Esophagus muscularis mucosa (tissue), 4 donors: Measurements from ENCODE around the gene METTL18. TPM values are rescaled to one million over a fixed set of nuclear protein-coding genes. Genes with fewer than 3 reads are reported as not detected.

Source experiments
- DNase-seq: peaks from one replicate; pipeline ENCODE4 v3.0.0-alpha.2; 2017; ENCODE audit errors: extremely low spot score
- H3K27ac ChIP-seq, 4 donors: fragments of 200-600 bp; sonication (generic); replicated peaks in 1 of 4; 1 replicate in 3 of 4; 2 replicates in 1 of 4; pipeline ENCODE4 v1.5.1; 2016 to 2019; ENCODE audit warnings: mild to moderate bottlenecking in 1 of 4
- H3K27me3 ChIP-seq, 4 donors: fragments of 200-600 bp; sonication (generic); one replicate each; pipeline versions ENCODE4 v1.5.1 to v1.6.0; 2016 to 2019
- H3K36me3 ChIP-seq, 4 donors: fragments of 200-600 bp; sonication (generic); one replicate each; pipeline ENCODE4 v1.5.1; 2016 to 2019
- H3K4me1 ChIP-seq, 4 donors: fragments of 200-600 bp; sonication (generic); one replicate each; pipeline ENCODE4 v1.5.1; 2016 to 2019
- H3K4me3 ChIP-seq, 4 donors: fragments of 200-600 bp; sonication (generic); 1 replicate in 2 of 4; 2 replicates in 2 of 4; pipeline ENCODE4 v1.5.1; 2016 to 2019; ENCODE audit warnings: mild to moderate bottlenecking in 4 of 4, moderate library complexity in 1 of 4
- H3K9me3 ChIP-seq, 4 donors: fragments of 200-600 bp; sonication (generic); 1 replicate in 3 of 4; 2 replicates in 1 of 4; pipeline ENCODE4 v1.5.1; 2016 to 2019
- EP300 ChIP-seq: sonication (generic); formaldehyde crosslinking; IDR thresholded peaks from one replicate; pipeline ENCODE4 v1.6.1; 2017; ENCODE audit warnings: antibody characterized with exemption
- POLR2A ChIP-seq: fragments of 450-650 bp; IDR thresholded peaks from one replicate; pipeline ENCODE4 v1.6.1; 2017; ENCODE audit warnings: antibody characterized with exemption, moderate library complexity, mild to moderate bottlenecking, low read depth
- POLR2AphosphoS5 ChIP-seq, 2 donors: sonication (generic); formaldehyde crosslinking; IDR thresholded peaks; one replicate each; pipeline ENCODE4 v1.6.1; 2017; ENCODE audit warnings: antibody characterized with exemption in 2 of 2
- WGBS: methylation state at CpG from one replicate; pipeline ENCODE4 v1.1.5; 2018; 5-methylcytosine and 5-hydroxymethylcytosine counted together
- intact Hi-C: fragments of 100-400 bp; cut with DNase I; formaldehyde crosslinking; loops from one replicate; pipeline ENCODE4 v1.15.1; 2023
- total RNA-seq, 4 donors: library from RNA; depleted of rRNA; stranded (reverse); fragments of >200 nt; gene quantifications; one replicate each; pipeline versions ENCODE4 v1.1.0 to v1.2.1, GENCODE V29; 2016
- TF ChIP-seq, protein P1 (sequence below), 3 experiments: fragments of 200-600 bp in 2 of 3; fragments of 450-650 bp in 1 of 3; sonication (generic) in 2 of 3; IDR thresholded peaks; one replicate each; pipeline ENCODE4 v1.5.1; 2017 to 2019; ENCODE audit warnings: antibody characterized with exemption in 3 of 3, mild to moderate bottlenecking in 2 of 3, moderate library complexity in 1 of 3

METTL18 gene
- total RNA-seq, 4 donors from 2014 or later = 5.6 to 6.8 (median 6.2) TPM

DNA sequence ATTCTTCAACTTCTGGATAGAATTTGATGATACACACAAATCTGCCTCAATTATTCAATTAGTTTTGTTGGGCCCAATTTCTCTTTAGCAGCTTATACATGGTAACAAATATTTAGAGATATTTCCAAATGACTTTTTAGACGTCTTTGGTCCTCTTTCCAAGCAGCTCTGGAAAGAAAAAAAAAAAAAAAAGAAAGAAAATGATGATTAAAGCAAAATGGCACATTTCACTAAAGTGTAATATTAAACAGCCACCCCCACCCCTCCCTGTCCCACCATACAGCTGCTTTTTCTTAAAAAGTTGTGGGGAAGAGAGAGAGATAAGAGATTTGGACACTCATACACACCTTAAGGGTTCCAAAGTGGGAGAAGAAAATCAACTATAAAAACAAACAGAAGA lies 977 bp downstream of the METTL18 start:
- Histone ChIP-seq H3K27me3 (no peaks in the 10 kb centered on the region), H3K27ac (peak overlapping the region in 2 of 4 donors; percentile 85 to 87), H3K4me1 (peaks cover 16 to 26% (median 20%) of the 10 kb centered on the region in 4 donors), H3K36me3 (no peaks in the 10 kb centered on the region), H3K4me3 (peak overlapping the region; percentile 64 to 81 (median 70)), H3K9me3 (no peaks in the 10 kb centered on the region)
- 59% methylated on average over 1 of the region's 1 CpG for WGBS
- no peak for DNase-seq
- intact Hi-C loops = no loop called here
- TF ChIP-seq POLR2A = no peak
- TF ChIP-seq EP300 = no peak
- TF ChIP-seq, protein P1, sequence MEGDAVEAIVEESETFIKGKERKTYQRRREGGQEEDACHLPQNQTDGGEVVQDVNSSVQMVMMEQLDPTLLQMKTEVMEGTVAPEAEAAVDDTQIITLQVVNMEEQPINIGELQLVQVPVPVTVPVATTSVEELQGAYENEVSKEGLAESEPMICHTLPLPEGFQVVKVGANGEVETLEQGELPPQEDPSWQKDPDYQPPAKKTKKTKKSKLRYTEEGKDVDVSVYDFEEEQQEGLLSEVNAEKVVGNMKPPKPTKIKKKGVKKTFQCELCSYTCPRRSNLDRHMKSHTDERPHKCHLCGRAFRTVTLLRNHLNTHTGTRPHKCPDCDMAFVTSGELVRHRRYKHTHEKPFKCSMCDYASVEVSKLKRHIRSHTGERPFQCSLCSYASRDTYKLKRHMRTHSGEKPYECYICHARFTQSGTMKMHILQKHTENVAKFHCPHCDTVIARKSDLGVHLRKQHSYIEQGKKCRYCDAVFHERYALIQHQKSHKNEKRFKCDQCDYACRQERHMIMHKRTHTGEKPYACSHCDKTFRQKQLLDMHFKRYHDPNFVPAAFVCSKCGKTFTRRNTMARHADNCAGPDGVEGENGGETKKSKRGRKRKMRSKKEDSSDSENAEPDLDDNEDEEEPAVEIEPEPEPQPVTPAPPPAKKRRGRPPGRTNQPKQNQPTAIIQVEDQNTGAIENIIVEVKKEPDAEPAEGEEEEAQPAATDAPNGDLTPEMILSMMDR (IDR thresholded peaks at IDR 0.05) = no peak
- TF ChIP-seq POLR2AphosphoS5 (IDR thresholded peaks at IDR 0.05) = no peak

DNA sequence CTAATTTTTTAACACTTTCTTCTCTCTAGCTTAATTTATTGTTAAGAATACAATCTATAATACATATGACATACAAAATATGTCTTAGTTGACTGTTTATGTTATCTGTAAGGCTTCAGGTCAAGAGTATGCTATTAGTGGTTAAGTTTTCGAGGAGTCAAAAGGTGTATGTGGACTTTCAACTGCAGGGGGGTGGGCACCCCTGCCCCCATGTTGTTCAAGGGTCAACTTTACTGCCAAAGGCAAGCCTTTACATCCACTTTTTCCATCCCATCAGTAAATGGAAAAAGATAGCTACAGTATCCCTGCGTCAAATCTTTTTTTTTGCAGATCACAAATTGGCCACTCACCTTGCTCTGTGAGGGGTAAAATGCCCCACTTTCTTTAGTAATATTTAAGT lies 6.3 kb downstream of the METTL18 start:
- DNase-seq = no peak
- H3K27me3 ChIP-seq = peaks cover 0 to 5% (median 0%) of the 10 kb centered on the region in 4 donors
- no peaks in the 10 kb centered on the region for H3K36me3 ChIP-seq
- no peak for TF ChIP-seq EP300
- TF ChIP-seq, protein P1 (IDR thresholded peaks at IDR 0.05) = no peak
- TF ChIP-seq POLR2AphosphoS5 (IDR thresholded peaks at IDR 0.05) = no peak
- TF ChIP-seq POLR2A = no peak
- intact Hi-C loops = no loop called here
- WGBS = 87% methylated on average over 2 of the region's 2 CpGs
- no peak overlapping the region for H3K4me3 ChIP-seq
- no peaks in the 10 kb centered on the region for H3K9me3 ChIP-seq
- peaks cover 0 to 10% (median 3%) of the 10 kb centered on the region in 4 donors for H3K4me1 ChIP-seq
- no peak overlapping the region for H3K27ac ChIP-seq

DNA sequence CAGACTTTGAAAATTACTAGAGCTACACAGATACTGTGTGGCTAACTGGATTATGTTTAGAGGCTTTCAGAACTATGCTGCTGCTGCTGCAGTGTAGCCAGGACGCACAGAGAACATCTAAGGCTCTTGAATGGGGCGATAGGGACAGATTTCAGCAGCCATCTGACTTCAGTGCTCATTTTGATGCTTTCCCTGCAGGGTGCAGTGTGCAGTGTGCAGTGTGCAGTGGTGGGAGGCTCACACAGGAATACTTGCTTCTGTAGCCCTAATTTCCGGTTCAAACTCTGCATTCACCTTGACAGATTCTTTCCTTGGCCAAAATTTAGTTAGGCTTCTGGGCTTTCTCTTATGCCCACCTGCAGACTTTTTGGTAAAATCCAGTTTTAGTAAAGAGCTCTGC lies 7.7 kb downstream of the METTL18 start:
- Histone ChIP-seq H3K27me3 (peaks cover 0 to 5% (median 0%) of the 10 kb centered on the region in 4 donors), H3K4me3 (no peak overlapping the region), H3K4me1 (peaks cover 0 to under 1% (median 0%) of the 10 kb centered on the region in 4 donors), H3K27ac (no peak overlapping the region), H3K9me3 (no peaks in the 10 kb centered on the region), H3K36me3 (no peaks in the 10 kb centered on the region)
- 66% methylated on average over 3 of the region's 3 CpGs for WGBS
- TF ChIP-seq POLR2AphosphoS5 (IDR thresholded peaks at IDR 0.05) = no peak
- no peak for DNase-seq
- intact Hi-C loops = no loop called here

DNA sequence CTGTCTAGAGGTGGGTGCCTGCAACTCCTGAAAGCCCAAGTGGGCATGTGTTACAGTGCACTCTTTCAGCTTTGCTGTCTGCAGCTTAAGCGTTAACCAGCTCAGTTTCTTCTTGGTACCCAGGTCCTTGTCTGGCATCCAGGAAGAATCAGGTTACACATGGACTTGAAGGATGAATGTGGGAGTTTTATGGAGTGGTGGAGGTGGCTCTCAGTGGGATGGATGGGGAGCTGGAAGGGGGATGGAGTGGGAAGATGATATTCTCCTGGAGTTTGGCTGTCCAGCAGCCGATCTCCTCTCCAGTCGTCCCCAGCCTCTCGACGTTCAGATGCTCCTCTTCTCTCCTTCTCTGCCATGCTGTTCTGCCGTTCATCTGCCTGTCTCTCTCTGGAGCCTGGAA lies 9.4 kb downstream of the METTL18 start:
- Histone ChIP-seq H3K9me3 (no peaks in the 10 kb centered on the region), H3K36me3 (no peaks in the 10 kb centered on the region), H3K27ac (no peak overlapping the region), H3K4me1 (no peaks in the 10 kb centered on the region), H3K27me3 (peaks cover 0 to 5% (median 0%) of the 10 kb centered on the region in 4 donors), H3K4me3 (no peak overlapping the region)
- no peak for DNase-seq
- intact Hi-C loops = no loop called here
- TF ChIP-seq, protein P1 (IDR thresholded peaks at IDR 0.05) = no peak
- no peak for TF ChIP-seq EP300
- no peak for TF ChIP-seq POLR2AphosphoS5 (IDR thresholded peaks at IDR 0.05)
- TF ChIP-seq POLR2A = no peak
- WGBS = 93% methylated on average over 5 of the region's 6 CpGs

DNA sequence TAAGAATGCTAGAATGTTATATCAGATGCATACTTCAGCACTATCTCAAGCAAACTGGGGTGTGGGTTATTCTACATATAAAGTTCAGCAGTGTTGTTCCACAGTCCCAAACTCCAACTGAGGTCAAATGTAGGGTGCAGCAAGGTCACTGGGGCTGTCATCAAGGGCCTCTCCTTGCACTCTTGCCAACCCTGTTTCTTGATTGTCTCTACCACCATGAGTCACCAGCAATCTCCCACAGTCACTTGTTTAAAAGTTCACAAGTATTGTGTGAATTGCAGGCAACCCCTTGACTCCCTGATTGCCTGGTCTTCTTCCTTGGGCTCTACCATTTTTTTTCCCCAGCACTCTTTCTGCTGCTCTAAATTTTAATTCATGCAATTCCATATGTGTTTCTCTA lies 10.6 kb downstream of the METTL18 start:
- intact Hi-C loops = no loop called here
- TF ChIP-seq POLR2AphosphoS5 (IDR thresholded peaks at IDR 0.05) (no peak), EP300 (no peak), POLR2A (no peak)
- TF ChIP-seq, protein P1 (IDR thresholded peaks at IDR 0.05) = no peak
- no peaks in the 10 kb centered on the region for H3K4me1 ChIP-seq
- no peaks in the 10 kb centered on the region for H3K9me3 ChIP-seq
- H3K27me3 ChIP-seq = peaks cover 0 to 5% (median 0%) of the 10 kb centered on the region in 4 donors
- H3K36me3 ChIP-seq = no peaks in the 10 kb centered on the region
- no peak overlapping the region for H3K27ac ChIP-seq
- DNase-seq = no peak
- H3K4me3 ChIP-seq = no peak overlapping the region
